Neural crest cell (in vitro differentiated cells): ENCODE results near the gene PLA2G4A. TPM values are rescaled to one million over a fixed set of nuclear protein-coding genes. Genes with fewer than 3 reads are reported as not detected.
A peak's percentile ranks its signal among the peaks of the same experiment; 100 is the strongest.

Experiments used
- DNase-seq: peaks from one replicate; pipeline ENCODE4 v3.0.0; 2021; ENCODE audit warnings: low read depth, mixed read lengths, low spot score
- H3K27ac Mint-ChIP-seq: one replicate; pipeline ENCODE4 v1.8.0; 2021; ENCODE audit warnings: mild to moderate bottlenecking, mixed read lengths; ENCODE audit not compliant: unreplicated experiment
- H3K27me3 Mint-ChIP-seq: 2 replicates; pipeline ENCODE4 v1.8.0; 2021; ENCODE audit warnings: low read depth, mild to moderate bottlenecking, mixed read lengths
- H3K36me3 Mint-ChIP-seq: 2 replicates; pipeline ENCODE4 v1.8.0; 2021; ENCODE audit warnings: low read depth, mild to moderate bottlenecking, mixed read lengths
- H3K4me1 Mint-ChIP-seq: 2 replicates; pipeline ENCODE4 v1.8.0; 2021; ENCODE audit warnings: mixed read lengths
- H3K4me3 Mint-ChIP-seq: one replicate; pipeline ENCODE4 v1.8.0; 2021; ENCODE audit warnings: mild to moderate bottlenecking, mixed read lengths
- H3K9me3 Mint-ChIP-seq: 2 replicates; pipeline ENCODE4 v1.8.0; 2021; ENCODE audit warnings: mixed read lengths
- long read RNA-seq: library from polyadenylated mRNA; unstranded; transcript quantifications from one replicate; pipeline ENCODE4 v2.0.0, GENCODE V29; 2020
- total RNA-seq: library from RNA; stranded (reverse); gene quantifications from 2 replicates; pipeline ENCODE4 v1.2.1, GENCODE V29; 2021
- TF ChIP-seq, protein P1 (sequence below): fragments of 200-600 bp; sonication (generic); conservative IDR thresholded peaks from 2 replicates; pipeline ENCODE4 v1.5.0; 2021; ENCODE audit warnings: antibody characterized with exemption, mild to moderate bottlenecking

The PLA2G4A gene
- total RNA-seq: 4.5 and 5.1 TPM in 2 replicates
- long read RNA-seq, transcript PLA2G4A-201 (18 exons, 2,875 nt): major isoform, 27 of 34 reads
- long read RNA-seq, partial matches to known transcripts: 0 of 34 reads
- long read RNA-seq, other reads (novel, unspliced or antisense): 7 of 34 reads

DNA sequence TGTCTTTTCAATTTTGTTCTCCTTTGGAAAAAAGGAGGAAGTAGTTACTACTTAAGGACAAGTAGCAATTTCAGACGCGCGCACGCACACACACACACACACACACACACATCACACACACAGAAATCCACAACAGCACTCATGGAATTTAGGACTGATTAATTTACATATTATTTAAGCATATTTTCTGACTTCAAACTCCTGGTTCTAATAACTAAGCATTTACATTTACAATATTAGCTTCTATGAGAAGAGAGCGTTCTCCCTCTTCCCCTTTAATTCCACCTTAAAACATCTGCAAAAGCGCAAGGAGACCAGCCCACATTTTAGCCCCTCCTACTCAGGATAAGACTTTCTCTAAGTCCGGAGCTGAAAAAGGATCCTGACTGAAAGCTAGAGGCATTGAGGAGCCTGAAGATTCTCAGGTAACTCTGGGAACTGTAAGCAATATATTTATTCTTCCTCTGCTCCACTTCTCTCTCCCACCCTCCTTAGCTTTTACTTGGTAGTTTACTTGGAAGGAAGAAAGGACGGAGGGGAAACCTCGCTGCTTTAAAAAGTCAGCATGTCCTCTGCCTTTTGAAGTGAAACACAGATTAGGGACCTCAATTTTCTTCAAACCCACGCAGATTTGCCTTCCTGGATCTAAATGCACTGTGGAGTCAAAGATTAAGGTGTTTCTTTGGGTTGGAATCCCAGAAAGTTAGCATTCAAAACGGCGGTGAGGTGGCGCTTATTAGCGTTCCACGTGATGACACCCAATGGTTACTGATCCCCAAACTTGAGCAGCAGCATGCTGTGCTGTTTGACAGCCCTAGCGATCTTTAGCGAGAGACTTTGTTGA lies at the start of gene PLA2G4A:
Gene PLA2G4A (plus strand): TSS at position 339 of the 844 bp plus-strand sequence. CDS start 25,406 bp downstream, outside the sequence.
- no peak for DNase-seq

DNA sequence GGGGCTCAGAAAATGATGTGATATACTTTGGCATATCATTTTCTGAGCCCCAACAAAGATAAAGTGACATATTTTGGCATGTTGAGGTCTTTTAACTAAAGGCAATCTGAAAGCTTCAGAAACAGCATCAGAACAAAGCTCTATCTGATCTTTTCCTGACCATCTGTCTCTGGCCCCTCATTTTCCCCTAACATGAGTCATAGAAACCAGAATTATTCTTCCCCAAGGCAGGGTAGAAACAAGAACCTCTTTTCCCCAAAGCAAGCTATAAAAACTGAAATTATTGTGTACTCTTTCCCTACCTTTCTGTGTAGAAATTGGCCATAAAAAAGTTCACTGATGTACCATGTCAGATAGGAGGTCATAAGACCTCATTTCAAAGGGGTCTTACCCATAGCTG lies 48.7 kb upstream of the PLA2G4A start:
- no peak overlapping the region for H3K27ac Mint-ChIP-seq
- H3K27me3 Mint-ChIP-seq: no peaks in the 10 kb centered on the region
- H3K4me3 Mint-ChIP-seq: no peak overlapping the region
- H3K4me1 Mint-ChIP-seq: no peaks in the 10 kb centered on the region
- no peaks in the 10 kb centered on the region for H3K36me3 Mint-ChIP-seq
- H3K9me3 Mint-ChIP-seq: no peaks in the 10 kb centered on the region
- TF ChIP-seq, protein P1, sequence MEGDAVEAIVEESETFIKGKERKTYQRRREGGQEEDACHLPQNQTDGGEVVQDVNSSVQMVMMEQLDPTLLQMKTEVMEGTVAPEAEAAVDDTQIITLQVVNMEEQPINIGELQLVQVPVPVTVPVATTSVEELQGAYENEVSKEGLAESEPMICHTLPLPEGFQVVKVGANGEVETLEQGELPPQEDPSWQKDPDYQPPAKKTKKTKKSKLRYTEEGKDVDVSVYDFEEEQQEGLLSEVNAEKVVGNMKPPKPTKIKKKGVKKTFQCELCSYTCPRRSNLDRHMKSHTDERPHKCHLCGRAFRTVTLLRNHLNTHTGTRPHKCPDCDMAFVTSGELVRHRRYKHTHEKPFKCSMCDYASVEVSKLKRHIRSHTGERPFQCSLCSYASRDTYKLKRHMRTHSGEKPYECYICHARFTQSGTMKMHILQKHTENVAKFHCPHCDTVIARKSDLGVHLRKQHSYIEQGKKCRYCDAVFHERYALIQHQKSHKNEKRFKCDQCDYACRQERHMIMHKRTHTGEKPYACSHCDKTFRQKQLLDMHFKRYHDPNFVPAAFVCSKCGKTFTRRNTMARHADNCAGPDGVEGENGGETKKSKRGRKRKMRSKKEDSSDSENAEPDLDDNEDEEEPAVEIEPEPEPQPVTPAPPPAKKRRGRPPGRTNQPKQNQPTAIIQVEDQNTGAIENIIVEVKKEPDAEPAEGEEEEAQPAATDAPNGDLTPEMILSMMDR: no peak
- DNase-seq: no peak

More for the DNA sequence above, at the start of gene PLA2G4A:
- Mint-ChIP-seq H3K9me3 (no peaks in the 10 kb centered on the region), H3K36me3 (no peaks in the 10 kb centered on the region), H3K4me3 (peak within 1 kb of the TSS; percentile 83), H3K4me1 (peaks cover 15% of the 10 kb centered on the region), H3K27ac (no peak within 1 kb of the TSS), H3K27me3 (peaks cover 11% of the 10 kb centered on the region)
- TF ChIP-seq, protein P1: no peak

DNA sequence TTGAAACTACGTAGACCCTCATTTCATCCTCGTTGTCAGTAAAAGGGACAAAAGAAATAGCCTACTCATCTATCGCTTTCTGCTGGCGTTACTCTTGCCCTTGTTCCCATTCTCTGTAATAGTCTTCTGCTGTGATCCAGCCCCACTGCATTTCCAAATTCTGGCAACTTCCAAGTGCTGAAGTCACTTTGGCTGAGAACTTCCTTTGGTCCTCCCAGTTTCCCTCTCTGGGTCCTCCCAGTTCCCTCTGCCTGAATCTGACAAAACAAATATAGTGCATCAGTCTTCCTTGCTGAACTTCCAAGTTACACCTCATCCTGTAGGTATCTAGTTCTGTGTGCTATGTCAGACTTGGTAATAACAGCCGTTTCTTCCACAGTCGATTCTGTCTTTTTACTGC lies 47.0 kb upstream of the PLA2G4A start:
- H3K4me1 Mint-ChIP-seq: no peaks in the 10 kb centered on the region
- no peak overlapping the region for H3K4me3 Mint-ChIP-seq
- H3K9me3 Mint-ChIP-seq: no peaks in the 10 kb centered on the region
- TF ChIP-seq, protein P1: no peak
- no peaks in the 10 kb centered on the region for H3K36me3 Mint-ChIP-seq
- DNase-seq: no peak
- H3K27me3 Mint-ChIP-seq: no peaks in the 10 kb centered on the region
- H3K27ac Mint-ChIP-seq: no peak overlapping the region

DNA sequence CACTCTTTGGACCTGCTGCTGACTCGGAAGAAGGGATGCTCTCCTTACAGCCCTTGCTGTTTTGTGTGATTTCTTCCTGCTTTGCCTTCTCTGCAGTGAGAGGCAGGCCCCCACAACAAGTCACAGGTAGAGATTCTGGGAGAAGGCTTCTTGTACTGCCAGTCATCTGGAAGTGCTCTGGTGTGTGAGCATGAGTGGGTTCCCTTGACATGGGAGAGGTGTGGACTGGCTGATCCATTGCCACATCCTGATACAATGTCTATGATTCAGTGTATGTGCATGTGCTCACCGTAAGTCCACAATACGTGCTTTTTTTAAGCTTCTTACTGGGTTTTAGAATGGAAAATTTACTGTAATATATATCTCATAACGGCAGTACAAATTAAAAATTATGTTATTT lies 46.0 kb upstream of the PLA2G4A start:
- TF ChIP-seq, protein P1: no peak
- Mint-ChIP-seq H3K36me3 (no peaks in the 10 kb centered on the region), H3K27ac (no peak overlapping the region), H3K4me1 (no peaks in the 10 kb centered on the region), H3K4me3 (no peak overlapping the region), H3K9me3 (no peaks in the 10 kb centered on the region), H3K27me3 (no peaks in the 10 kb centered on the region)
- DNase-seq: no peak

DNA sequence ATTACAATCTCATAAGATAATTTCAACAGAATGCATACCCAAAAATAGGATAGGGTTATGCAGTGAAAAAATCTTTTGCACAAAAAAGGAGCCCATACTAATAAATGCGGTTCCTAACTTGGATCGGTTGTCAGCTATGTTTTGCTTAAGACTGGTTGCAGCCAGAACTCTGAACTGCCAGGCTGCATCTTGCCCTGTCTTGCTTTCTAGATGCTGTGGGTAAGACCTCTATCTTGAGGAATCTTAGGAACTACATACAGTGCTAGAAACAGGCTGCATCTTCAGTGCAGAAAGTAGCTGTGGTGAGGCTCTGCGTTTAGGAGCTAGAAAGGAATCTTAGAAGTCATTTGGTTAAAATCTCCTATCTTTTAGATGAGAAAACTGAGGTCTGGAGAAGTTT lies 45.6 kb upstream of the PLA2G4A start:
- H3K9me3 Mint-ChIP-seq: no peaks in the 10 kb centered on the region
- no peaks in the 10 kb centered on the region for H3K36me3 Mint-ChIP-seq
- no peak overlapping the region for H3K27ac Mint-ChIP-seq
- H3K4me3 Mint-ChIP-seq: no peak overlapping the region
- no peaks in the 10 kb centered on the region for H3K27me3 Mint-ChIP-seq
- DNase-seq: no peak
- no peaks in the 10 kb centered on the region for H3K4me1 Mint-ChIP-seq
- TF ChIP-seq, protein P1: no peak
